Measurements from ENCODE around the gene WBP2. TPM values are rescaled to one million over a fixed set of nuclear protein-coding genes. Genes with fewer than 3 reads are reported as not detected.

Gene WBP2
- total RNA-seq, 4 donors from 2014 or later = 64.9 to 99.4 (median 76.9) TPM

DNA sequence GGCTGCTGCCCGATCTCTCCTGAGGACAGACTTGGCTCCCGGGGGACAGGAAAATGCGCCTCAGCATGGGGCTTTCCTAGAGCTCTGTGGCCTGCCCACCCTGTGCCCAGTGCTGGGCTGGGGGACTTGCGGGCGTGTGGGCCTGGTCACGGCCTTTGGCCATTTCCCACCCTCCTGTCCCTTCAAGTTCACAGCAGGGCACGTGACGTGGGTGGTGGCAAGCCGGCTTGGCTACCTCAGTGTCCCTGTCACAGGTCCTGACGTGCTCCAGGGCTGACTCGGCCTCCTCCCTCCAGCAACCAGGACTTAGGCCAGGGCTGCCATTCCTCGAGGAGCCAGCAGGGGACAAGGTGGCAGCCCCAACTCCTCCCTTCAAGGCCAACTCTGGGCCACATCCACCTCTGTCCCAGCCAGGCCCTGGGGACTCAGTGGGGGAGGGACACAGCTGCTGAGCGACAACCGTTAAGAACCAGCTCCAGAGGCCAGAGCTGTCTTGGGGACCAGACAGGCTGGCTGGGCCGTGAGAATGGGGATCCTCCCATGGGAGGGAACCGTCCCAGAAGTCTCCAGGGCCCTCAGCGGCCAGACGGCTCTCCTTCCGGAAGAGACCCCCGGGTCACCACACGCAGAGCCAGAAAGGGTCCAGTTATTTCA is 9.9 kb downstream of the WBP2 start:
- H3K4me1 ChIP-seq = peaks cover 56% of the 10 kb centered on the region
- WGBS = 12% methylated on average over 16 of the region's 21 CpGs
- DNase-seq (ENCODE audit: low spot score in 2 of 2) = peak; percentile 93

GRCh38 chr17:75844530-75845057 is 10.5 kb downstream of the WBP2 start:
- no peaks in the 10 kb centered on the region for H3K27me3 ChIP-seq
- H3K4me1 ChIP-seq = peaks cover 52% of the 10 kb centered on the region
- peaks cover 43% of the 10 kb centered on the region for H3K36me3 ChIP-seq
- H3K27ac ChIP-seq = peak overlapping the region; percentile 86
- WGBS = no CpG with 5 or more reads among the region's 14 CpGs
- peak in 1 of 2 donors; percentile 82 for DNase-seq (ENCODE audit: low spot score in 2 of 2)
- H3K4me3 ChIP-seq = peak overlapping the region; percentile 37
- H3K9me3 ChIP-seq = no peaks in the 10 kb centered on the region
- TF ChIP-seq POLR2A (IDR thresholded peaks at IDR 0.05) (no peak), POLR2AphosphoS5 (IDR thresholded peaks at IDR 0.05) (no peak), EP300 (IDR thresholded peaks at IDR 0.05) (no peak)
- TF ChIP-seq, protein P1, sequence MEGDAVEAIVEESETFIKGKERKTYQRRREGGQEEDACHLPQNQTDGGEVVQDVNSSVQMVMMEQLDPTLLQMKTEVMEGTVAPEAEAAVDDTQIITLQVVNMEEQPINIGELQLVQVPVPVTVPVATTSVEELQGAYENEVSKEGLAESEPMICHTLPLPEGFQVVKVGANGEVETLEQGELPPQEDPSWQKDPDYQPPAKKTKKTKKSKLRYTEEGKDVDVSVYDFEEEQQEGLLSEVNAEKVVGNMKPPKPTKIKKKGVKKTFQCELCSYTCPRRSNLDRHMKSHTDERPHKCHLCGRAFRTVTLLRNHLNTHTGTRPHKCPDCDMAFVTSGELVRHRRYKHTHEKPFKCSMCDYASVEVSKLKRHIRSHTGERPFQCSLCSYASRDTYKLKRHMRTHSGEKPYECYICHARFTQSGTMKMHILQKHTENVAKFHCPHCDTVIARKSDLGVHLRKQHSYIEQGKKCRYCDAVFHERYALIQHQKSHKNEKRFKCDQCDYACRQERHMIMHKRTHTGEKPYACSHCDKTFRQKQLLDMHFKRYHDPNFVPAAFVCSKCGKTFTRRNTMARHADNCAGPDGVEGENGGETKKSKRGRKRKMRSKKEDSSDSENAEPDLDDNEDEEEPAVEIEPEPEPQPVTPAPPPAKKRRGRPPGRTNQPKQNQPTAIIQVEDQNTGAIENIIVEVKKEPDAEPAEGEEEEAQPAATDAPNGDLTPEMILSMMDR (IDR thresholded peaks at IDR 0.05) = no peak

More for the DNA sequence above, 9.9 kb downstream of the WBP2 start:
- H3K9me3 ChIP-seq = no peaks in the 10 kb centered on the region
- H3K27me3 ChIP-seq = no peaks in the 10 kb centered on the region
- TF ChIP-seq POLR2AphosphoS5 (IDR thresholded peaks at IDR 0.05) = peak in 1 of 3 donors; percentile 40
- TF ChIP-seq, protein P1 (IDR thresholded peaks at IDR 0.05) = peak; percentile 85 to 97
- TF ChIP-seq EP300 (IDR thresholded peaks at IDR 0.05) = no peak
- peak overlapping the region; percentile 14 for H3K4me3 ChIP-seq
- H3K27ac ChIP-seq = peak overlapping the region; percentile 86
- peaks cover 43% of the 10 kb centered on the region for H3K36me3 ChIP-seq

DNA sequence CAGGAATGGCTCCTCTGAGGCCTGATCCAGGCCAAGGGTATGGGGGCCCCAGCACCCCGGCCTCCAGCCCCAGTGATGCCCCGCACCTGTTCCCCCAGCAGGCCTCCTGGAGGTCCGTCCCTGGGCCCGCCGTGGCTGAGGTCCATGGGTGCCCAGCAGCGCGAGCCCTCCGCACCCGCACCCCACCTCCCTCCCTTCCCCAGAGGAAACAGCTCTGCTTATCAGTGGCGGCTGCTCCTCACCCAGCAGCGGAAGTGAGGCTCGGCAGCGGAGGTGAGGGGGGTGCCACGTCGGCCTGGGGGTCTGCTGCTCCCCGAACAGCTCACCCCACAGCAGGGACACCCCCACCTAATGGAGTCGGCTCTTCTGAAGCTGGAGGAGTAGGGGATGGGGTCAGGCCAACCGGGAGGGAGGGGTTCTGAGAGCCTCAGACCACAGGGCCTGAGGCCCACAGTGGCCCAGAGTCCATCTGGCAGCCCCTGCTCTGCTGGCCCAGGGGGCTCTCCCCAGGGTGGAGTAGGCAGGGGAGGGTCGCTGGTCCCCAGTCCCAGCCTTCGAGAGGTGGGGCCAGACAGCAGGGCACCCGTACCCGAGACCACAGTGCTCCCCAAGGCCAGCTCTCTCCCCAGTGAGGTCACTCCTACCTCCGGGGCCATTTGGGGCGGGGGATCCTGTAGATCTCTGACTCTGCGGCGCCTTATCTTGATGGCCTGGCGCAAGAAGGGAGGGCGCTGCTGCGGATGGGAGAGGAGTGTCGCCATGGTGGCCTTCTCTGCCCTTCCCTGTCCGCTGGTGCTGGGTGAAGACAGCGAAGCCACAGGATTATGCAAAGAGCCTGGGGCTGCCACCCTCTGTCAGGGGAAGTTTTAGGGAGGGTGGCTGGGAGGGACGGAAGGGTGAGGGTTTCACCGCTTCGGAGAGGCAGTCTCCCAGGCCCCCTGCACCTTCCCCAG is 11.3 kb downstream of the WBP2 start, which contains the start of gene UNC13D:
TSS of gene UNC13D (minus strand) at position 828 of the 953 bp plus-strand sequence. CDS start at position 761, 67 bp downstream.
- peaks cover 36% of the 10 kb centered on the region for H3K36me3 ChIP-seq
- peak in 1 of 2 donors; percentile 82 for DNase-seq (ENCODE audit: low spot score in 2 of 2)

DNA sequence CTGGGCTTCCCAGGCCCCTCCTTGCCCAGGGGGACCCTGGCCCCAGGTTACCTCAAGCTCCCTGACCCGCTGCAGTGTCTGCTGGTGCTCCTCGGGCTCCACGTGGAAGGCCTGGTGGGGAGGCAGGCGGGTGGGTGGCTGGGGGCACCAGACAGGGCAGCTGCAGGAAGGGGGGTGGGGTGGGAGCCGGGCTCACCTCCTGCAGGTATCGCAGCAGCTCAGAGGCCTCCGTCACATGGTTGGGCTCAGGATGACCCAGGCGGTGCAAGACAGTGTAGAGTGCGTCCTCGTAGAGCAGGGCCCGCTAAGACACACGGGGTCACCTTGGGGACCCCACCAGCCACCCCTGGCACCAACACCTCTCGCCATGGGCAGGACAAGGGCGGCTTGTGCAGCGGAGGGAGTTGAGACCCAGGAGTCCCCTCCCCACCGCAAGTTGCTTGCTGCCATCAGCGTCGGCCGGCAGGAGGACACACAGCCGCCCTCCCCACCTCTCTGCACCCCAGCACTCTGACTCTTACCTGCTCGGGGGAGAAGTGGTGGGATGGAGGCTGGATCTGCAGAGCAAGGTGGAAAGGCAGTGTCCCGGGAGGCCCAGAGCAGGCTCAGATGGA is 12.1 kb downstream of the WBP2 start:
- Histone ChIP-seq H3K36me3 (peaks cover 32% of the 10 kb centered on the region), H3K27ac (peak overlapping the region; percentile 86), H3K27me3 (no peaks in the 10 kb centered on the region), H3K4me3 (peak overlapping the region; percentile 37), H3K9me3 (no peaks in the 10 kb centered on the region), H3K4me1 (peaks cover 42% of the 10 kb centered on the region)
- 80% methylated on average over 9 of the region's 22 CpGs for WGBS
- DNase-seq (ENCODE audit: low spot score in 2 of 2) = no peak
- TF ChIP-seq, protein P1 (IDR thresholded peaks at IDR 0.05) = no peak
- no peak for TF ChIP-seq POLR2AphosphoS5 (IDR thresholded peaks at IDR 0.05)
- TF ChIP-seq EP300 (IDR thresholded peaks at IDR 0.05) = no peak
- no peak for TF ChIP-seq POLR2A (IDR thresholded peaks at IDR 0.05)

More for the DNA sequence above, 11.3 kb downstream of the WBP2 start, which contains the start of gene UNC13D:
- TF ChIP-seq POLR2A (IDR thresholded peaks at IDR 0.05) (no peak), EP300 (IDR thresholded peaks at IDR 0.05) (no peak), POLR2AphosphoS5 (IDR thresholded peaks at IDR 0.05) (no peak)
- TF ChIP-seq, protein P1 (IDR thresholded peaks at IDR 0.05) = no peak
- WGBS = 56% methylated on average over 4 of the region's 35 CpGs
- H3K27me3 ChIP-seq = no peaks in the 10 kb centered on the region
- no peaks in the 10 kb centered on the region for H3K9me3 ChIP-seq
- peak within 1 kb of the TSS; percentile 86 for H3K27ac ChIP-seq
- H3K4me3 ChIP-seq = peak within 1 kb of the TSS; percentile 37
- peaks cover 45% of the 10 kb centered on the region for H3K4me1 ChIP-seq

Measured in suprapubic skin (tissue), 4 donors.